Hematopoietic multipotent progenitor cell treated with erythropoietin and hydrocortisone succinate and interleukin-3 and kit ligand, for 15 days (in vitro differentiated cells): ENCODE measurements around the gene PTAR1.

ENCODE experiments used
- DNase-seq: peaks from one replicate; pipeline ENCODE4 v3.0.0-alpha.2; 2015; ENCODE audit warnings: low spot score

Gene PTAR1

DNA sequence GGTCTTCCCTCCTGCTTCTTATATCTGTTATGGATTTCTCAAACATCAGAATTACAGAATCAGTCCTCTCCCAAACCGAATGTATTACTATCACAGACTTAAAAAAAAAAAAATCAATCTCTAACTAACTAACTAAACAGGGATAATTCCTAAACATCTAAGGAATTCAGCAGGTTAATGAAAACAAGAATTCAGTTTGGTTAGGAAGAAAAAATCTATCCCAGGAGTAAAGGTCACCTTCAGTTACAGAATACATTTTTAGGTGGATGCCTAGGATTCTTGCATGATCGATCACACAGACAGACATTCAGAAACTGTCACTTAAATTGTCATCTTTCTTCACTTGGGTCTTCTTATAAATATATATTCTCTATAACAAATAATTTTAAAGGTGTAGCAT is 11.5 kb downstream of the PTAR1 start:
- DNase-seq, result no peak

GRCh38 chr9:69746859-69747560 is 12.8 kb downstream of the PTAR1 start:
- no peak for DNase-seq

GRCh38 chr9:69745716-69746437 is 13.9 kb downstream of the PTAR1 start:
- DNase-seq, result peak; percentile 13

DNA sequence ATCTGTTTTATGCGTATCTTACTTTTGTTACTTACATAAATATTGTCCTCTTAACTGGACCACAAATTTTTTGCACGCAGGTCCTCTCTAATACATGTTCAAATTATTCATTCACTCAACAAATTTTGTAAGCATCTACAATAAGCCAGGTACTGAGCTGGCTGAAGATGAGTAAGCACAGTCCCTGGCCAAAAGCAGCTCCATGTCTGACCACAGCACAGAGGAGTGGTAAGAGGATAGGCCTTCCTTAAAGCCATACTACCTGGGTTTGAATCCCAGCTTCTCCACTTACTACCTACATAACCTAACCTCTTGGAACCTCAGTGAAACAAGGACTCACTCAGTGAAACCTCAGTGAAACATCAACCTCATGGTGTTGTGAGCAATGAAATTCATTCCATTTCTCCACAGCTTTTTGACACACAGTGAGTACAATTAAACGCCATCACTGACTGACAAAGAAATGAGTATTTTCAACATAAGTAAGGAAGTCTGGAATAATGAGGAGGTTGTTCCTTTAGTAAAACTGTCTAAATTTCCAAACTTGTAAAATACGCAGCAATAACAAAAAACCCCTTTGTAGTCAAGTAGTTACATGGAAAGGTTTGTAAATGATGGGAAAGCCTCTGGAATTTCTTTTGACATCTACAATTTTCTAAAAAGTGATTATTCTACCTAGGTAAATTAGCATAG is 15.0 kb downstream of the PTAR1 start:
- DNase-seq, result no peak

GRCh38 chr9:69743930-69744329 is 15.9 kb downstream of the PTAR1 start:
- DNase-seq, result no peak

DNA sequence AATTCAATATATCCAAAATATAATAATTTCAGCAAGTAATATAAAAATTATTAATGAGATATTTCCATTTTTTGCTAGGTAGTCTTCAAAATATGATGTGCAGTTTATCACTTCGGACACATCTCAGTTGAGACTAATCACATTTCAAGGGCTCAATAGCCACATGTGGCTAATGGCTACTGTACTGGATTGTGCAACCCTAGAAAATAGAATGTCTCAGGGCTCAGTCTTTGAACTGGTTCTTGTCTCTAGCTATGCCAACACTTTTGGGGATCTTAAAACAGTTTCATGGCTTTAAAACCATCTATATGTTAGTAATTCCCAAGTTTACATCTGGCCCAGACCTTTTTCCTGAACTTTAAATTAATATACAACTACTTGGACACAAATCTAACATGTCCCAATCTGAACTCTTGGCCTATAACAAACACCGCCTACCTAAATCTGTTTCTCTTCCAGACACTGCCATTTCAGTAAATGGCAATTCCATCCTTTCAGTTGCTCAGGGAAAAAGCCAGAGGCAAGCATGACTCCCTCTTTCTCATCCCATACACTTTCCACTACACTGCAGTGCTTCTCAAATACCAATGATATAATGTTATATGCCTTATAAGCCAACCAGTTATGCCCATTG is 18.8 kb downstream of the PTAR1 start:
- no peak for DNase-seq

- no peak for DNase-seq
Observed at GRCh38 chr9:69731348-69731747, 28.5 kb downstream of the PTAR1 start.

- no peak for DNase-seq
Observed at GRCh38 chr9:69719983-69720382, 39.8 kb downstream of the PTAR1 start.

DNA sequence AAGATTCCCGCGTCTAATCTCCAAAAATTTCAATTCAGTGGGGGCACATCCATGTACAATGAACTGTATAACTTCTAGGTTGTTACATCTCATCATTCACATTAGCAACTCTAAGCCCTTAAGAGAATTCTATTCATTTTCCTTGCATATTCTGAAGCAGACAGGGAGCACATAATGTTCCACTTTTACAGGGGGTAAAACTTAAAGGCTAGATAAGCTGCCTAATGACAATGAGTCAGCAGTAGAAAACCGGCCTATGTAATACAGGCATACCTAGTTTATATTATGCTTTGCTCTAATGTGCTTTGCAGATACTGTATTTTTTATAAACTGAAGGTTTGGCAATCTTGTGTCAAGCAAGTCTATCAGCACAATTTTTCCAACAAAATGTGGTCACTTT is 40.4 kb downstream of the PTAR1 start:
- DNase-seq, result peak; percentile 24

- no peak for DNase-seq
Observed at GRCh38 chr9:69718218-69718617, 41.6 kb downstream of the PTAR1 start.

GRCh38 chr9:69715825-69716224 is 44.0 kb downstream of the PTAR1 start:
- no peak for DNase-seq

DNA sequence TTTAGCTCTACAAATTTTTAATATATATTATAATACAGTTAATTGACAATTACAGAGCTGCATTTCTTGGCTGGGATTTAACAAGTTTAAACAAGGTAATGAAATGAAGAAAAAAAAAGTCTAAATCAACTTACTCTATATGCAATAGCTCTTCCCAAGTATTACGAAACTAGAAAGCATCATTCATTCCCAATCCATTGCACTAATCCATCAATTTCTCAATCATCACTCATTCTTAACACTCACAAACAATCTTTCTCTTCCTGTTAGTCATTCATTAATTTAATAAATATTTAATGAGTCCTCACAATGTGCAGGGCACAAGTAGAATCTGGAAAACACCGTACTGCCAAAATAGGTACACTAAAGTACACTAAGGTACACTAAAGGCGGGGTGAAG is 44.7 kb downstream of the PTAR1 start:
- DNase-seq, result no peak

GRCh38 chr9:69697475-69697874 is 62.3 kb downstream of the PTAR1 start:
- no peak for DNase-seq

DNA sequence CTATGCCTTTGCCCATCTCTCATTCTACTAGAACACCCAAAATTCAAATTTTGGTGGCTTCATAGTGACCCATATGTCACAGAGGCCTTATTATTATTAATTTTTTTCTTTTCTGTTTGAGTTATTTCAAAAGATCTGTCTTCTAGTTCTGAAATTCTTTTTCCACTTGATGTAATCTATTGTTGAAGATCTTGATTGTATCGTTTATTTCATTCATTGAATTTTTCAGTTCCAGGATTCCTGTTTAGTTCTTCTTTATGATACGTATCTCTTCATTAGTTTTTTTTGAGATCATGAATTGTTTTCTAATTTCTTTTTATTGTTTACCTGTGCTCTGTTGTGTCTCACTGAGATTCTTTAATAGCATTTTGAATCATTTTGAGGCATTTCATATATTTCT is 63.0 kb downstream of the PTAR1 start:
- DNase-seq, result no peak

DNA sequence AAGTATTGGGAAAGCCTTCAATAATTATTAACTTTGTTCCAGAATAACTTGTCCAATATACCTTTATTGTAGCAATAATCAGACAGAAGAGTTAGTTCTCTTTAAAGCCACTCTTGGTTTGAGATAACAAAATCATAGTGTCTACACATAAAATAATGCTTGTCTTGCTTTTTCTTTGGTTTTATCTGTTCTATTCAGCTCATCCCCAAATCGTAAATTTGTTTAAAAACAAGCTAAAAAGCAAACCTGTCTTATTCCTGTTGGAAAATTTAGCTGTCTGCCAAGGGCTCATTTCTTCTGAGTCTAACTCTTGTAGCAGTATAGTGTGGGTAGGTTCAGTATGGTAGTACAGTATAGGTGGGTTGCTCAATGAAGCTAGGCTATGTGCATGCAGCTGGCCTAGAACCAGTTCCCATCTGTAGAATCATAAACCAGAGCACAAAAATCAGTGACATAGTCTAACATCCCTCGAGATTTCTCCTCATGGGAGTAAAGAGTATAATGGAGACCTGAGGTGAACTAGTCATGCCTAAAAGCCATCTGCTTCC is 69.7 kb downstream of the PTAR1 start:
- DNase-seq, result no peak

- no peak for DNase-seq
Observed at GRCh38 chr9:69683927-69684326, 75.9 kb downstream of the PTAR1 start.

- no peak for DNase-seq
Observed at GRCh38 chr9:69678843-69679538, 80.8 kb downstream of the PTAR1 start.

- DNase-seq, result no peak
Observed at GRCh38 chr9:69677931-69678330, 81.9 kb downstream of the PTAR1 start.

- DNase-seq, result no peak
Observed at GRCh38 chr9:69675563-69675962, 84.2 kb downstream of the PTAR1 start.

DNA sequence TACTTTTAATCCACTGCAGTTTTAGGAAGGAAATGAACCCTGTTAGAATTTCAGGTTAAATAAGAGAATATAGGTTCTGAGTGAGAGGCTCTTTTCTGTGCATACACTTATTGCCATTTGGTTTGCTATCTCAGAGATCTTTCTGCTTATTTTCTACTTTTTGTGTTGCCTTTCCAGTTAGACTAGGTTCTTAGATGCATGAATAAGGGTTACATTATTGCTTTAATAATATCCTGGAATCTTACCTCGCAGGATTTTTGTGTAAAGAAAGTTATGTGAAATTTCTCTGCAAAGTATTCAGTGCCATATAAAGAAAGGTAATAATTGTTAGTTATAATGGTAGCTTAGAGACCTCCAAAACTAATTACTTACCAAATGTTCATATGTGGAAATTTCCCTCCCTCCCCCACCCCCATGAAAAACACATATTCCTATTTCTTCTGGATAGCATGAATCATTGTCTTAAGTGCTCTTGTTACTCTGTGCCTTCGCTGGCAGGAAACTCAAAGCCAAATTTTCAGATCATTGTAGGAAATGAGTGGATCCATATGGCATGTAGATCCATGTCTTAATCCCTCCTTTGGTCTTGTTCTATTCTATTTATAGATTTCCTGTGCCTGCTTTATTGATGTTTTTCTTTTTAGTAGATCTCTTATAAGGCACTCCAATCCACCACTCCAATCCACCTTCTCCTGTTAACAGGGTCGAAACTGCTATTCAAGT is 84.9 kb downstream of the PTAR1 start:
- DNase-seq, result no peak

GRCh38 chr9:69674112-69674685 is 85.6 kb downstream of the PTAR1 start:
- DNase-seq, result no peak
